ENCODE data around the gene DENND1A. TPM values are rescaled to one million over a fixed set of nuclear protein-coding genes. Genes with fewer than 3 reads are reported as not detected.
"Not testable (repeated sequence)": the region's sequence is repeated elsewhere in the genome, so short reads cannot be mapped to it uniquely, and the experiment has no call there.

DENND1A gene
- total RNA-seq, 4 donors from 2014 or later: 15.8 to 33.5 (median 23.9) TPM

- DNase-seq (ENCODE audit: low spot score in 2 of 2): no peak
- WGBS: 87% methylated on average over 6 of the region's 6 CpGs
- Histone ChIP-seq H3K27ac (no peak overlapping the region), H3K9me3 (no peaks in the 10 kb centered on the region), H3K27me3 (no peaks in the 10 kb centered on the region), H3K36me3 (no peaks in the 10 kb centered on the region), H3K4me3 (no peak overlapping the region), H3K4me1 (no peaks in the 10 kb centered on the region)
- TF ChIP-seq POLR2AphosphoS5 (IDR thresholded peaks at IDR 0.05): no peak
- TF ChIP-seq POLR2A (IDR thresholded peaks at IDR 0.05): no peak
- TF ChIP-seq CTCF (IDR thresholded peaks at IDR 0.05): no peak
- no peak for TF ChIP-seq EP300 (IDR thresholded peaks at IDR 0.05)
These were observed 17.6 kb downstream of the DENND1A start for GRCh38 chr9:123912167-123912897.

- Histone ChIP-seq H3K4me3 (no peak overlapping the region), H3K27me3 (no peaks in the 10 kb centered on the region), H3K9me3 (no peaks in the 10 kb centered on the region), H3K36me3 (no peaks in the 10 kb centered on the region), H3K27ac (no peak overlapping the region), H3K4me1 (no peaks in the 10 kb centered on the region)
- no peak for TF ChIP-seq CTCF (IDR thresholded peaks at IDR 0.05)
- TF ChIP-seq POLR2A (IDR thresholded peaks at IDR 0.05): no peak
- TF ChIP-seq POLR2AphosphoS5 (IDR thresholded peaks at IDR 0.05): no peak
- no peak for TF ChIP-seq EP300 (IDR thresholded peaks at IDR 0.05)
- no peak for DNase-seq (ENCODE audit: low spot score in 2 of 2)
- 92% methylated on average over 1 of the region's 1 CpG for WGBS
These were observed 18.9 kb downstream of the DENND1A start for GRCh38 chr9:123911024-123911423.

GRCh38 chr9:123909192-123909591 is 20.7 kb downstream of the DENND1A start:
- H3K27ac ChIP-seq; H3K27me3 ChIP-seq; H3K9me3 ChIP-seq; DNase-seq (ENCODE audit: low spot score in 2 of 2); H3K4me1 ChIP-seq; H3K36me3 ChIP-seq; H3K4me3 ChIP-seq: not testable (repeated sequence)
- 95% methylated on average over 4 of the region's 4 CpGs for WGBS

GRCh38 chr9:123903550-123903949 is 26.4 kb downstream of the DENND1A start:
- not testable (repeated sequence) for H3K9me3 ChIP-seq; H3K27me3 ChIP-seq; H3K4me1 ChIP-seq; DNase-seq (ENCODE audit: low spot score in 2 of 2); H3K27ac ChIP-seq; H3K4me3 ChIP-seq; H3K36me3 ChIP-seq
- 98% methylated on average over 17 of the region's 18 CpGs for WGBS

GRCh38 chr9:123894822-123895221 is 35.1 kb downstream of the DENND1A start:
- H3K4me3 ChIP-seq: no peak overlapping the region
- H3K4me1 ChIP-seq: no peaks in the 10 kb centered on the region
- H3K36me3 ChIP-seq: no peaks in the 10 kb centered on the region
- no peaks in the 10 kb centered on the region for H3K27me3 ChIP-seq
- H3K9me3 ChIP-seq: no peaks in the 10 kb centered on the region
- DNase-seq (ENCODE audit: low spot score in 2 of 2): no peak
- H3K27ac ChIP-seq: no peak overlapping the region
- TF ChIP-seq POLR2A (IDR thresholded peaks at IDR 0.05) (no peak), CTCF (IDR thresholded peaks at IDR 0.05) (no peak), EP300 (IDR thresholded peaks at IDR 0.05) (no peak), POLR2AphosphoS5 (IDR thresholded peaks at IDR 0.05) (no peak)

- 48% methylated on average over 4 of the region's 4 CpGs for whole genome bisulfite sequencing
- Histone ChIP-seq H3K27ac (no peak overlapping the region), H3K4me3 (no peak overlapping the region), H3K36me3 (no peaks in the 10 kb centered on the region), H3K4me1 (no peaks in the 10 kb centered on the region), H3K9me3 (no peaks in the 10 kb centered on the region), H3K27me3 (no peaks in the 10 kb centered on the region)
- DNase-seq (ENCODE audit: low spot score in 2 of 2): no peak
- TF ChIP-seq POLR2A (IDR thresholded peaks at IDR 0.05) (no peak), CTCF (IDR thresholded peaks at IDR 0.05) (no peak), POLR2AphosphoS5 (IDR thresholded peaks at IDR 0.05) (no peak), EP300 (IDR thresholded peaks at IDR 0.05) (no peak)
These were observed 36.0 kb downstream of the DENND1A start for GRCh38 chr9:123893831-123894460.
